Keratinocyte (primary cell): ENCODE results near the gene GPR176. TPM values are rescaled to one million over a fixed set of nuclear protein-coding genes. Genes with fewer than 3 reads are reported as not detected.

Source experiments
- DNase-seq: peaks from one replicate; pipeline ENCODE4 v3.0.0-alpha.2; 2011; ENCODE audit warnings: low read depth, missing footprints, low spot score
- FAIRE-seq: peaks from 2 replicates; lab custom pipeline; 2011; peaks lifted over from hg19 to GRCh38; lab: Jason Lieb, UNC
- H2AFZ ChIP-seq: 2 replicates; pipeline ENCODE4 v1.6.0; 2012; ENCODE audit warnings: low read length, control low read depth, inconsistent platforms; ENCODE audit not compliant: control insufficient read depth
- H3K27ac ChIP-seq: 2 replicates; pipeline ENCODE4 v1.5.1; 2011; ENCODE audit warnings: low read length; ENCODE audit not compliant: control insufficient read depth, insufficient read depth
- H3K27me3 ChIP-seq: 3 replicates; pipeline ENCODE4 v1.6.0; 2011; ENCODE audit warnings: low read length; ENCODE audit not compliant: control insufficient read depth, insufficient read depth; ENCODE audit errors: extremely low read depth
- H3K36me3 ChIP-seq, 2 experiments: 2 replicates in 1 of 2; 3 replicates in 1 of 2; pipeline ENCODE4 v1.5.1; 2011; ENCODE audit warnings: low read length in 2 of 2, mild to moderate bottlenecking in 1 of 2; ENCODE audit not compliant: control insufficient read depth in 2 of 2, insufficient read depth in 2 of 2; ENCODE audit errors: extremely low read depth in 1 of 2
- H3K4me1 ChIP-seq: 3 replicates; pipeline ENCODE4 v1.5.1; 2011; ENCODE audit warnings: low read length; ENCODE audit not compliant: control insufficient read depth, insufficient read depth; ENCODE audit errors: extremely low read depth
- H3K4me2 ChIP-seq: 3 replicates; pipeline ENCODE4 v1.6.0; 2011; ENCODE audit warnings: low read depth, low read length; ENCODE audit not compliant: control insufficient read depth, insufficient read depth; ENCODE audit errors: extremely low read depth
- H3K4me3 ChIP-seq, 3 experiments: fragments of 200-600 bp in 1 of 3; sonication (generic) in 1 of 3; 2 replicates in 2 of 3; 3 replicates in 1 of 3; pipeline ENCODE4 v1.5.1; 2011 to 2016; ENCODE audit warnings: low read length in 3 of 3, mild to moderate bottlenecking in 3 of 3, control low read depth in 2 of 3, inconsistent platforms in 1 of 3, low read depth in 1 of 3, mixed read lengths in 1 of 3, mixed run types in 1 of 3, moderate library complexity in 1 of 3; ENCODE audit not compliant: control insufficient read depth in 2 of 3, insufficient read depth in 2 of 3; ENCODE audit errors: extremely low read depth in 1 of 3
- H3K79me2 ChIP-seq: 2 replicates; pipeline ENCODE4 v1.6.0; 2012; ENCODE audit warnings: low read length; ENCODE audit not compliant: control insufficient read depth, insufficient read depth
- H3K9ac ChIP-seq: 3 replicates; pipeline ENCODE4 v1.6.0; 2011; ENCODE audit warnings: low read length; ENCODE audit not compliant: control insufficient read depth, insufficient read depth; ENCODE audit errors: extremely low read depth
- H3K9me1 ChIP-seq: 3 replicates; pipeline ENCODE4 v1.6.0; 2011; ENCODE audit warnings: low read length; ENCODE audit not compliant: control insufficient read depth, insufficient read depth; ENCODE audit errors: extremely low read depth
- H3K9me3 ChIP-seq: 2 replicates; pipeline ENCODE4 v1.5.1; 2012; ENCODE audit warnings: low read depth, low read length; ENCODE audit not compliant: control insufficient read depth
- H4K20me1 ChIP-seq: 3 replicates; pipeline ENCODE4 v1.6.0; 2011; ENCODE audit warnings: low read length; ENCODE audit not compliant: control insufficient read depth, insufficient read depth; ENCODE audit errors: extremely low read depth
- EZH2 ChIP-seq: IDR thresholded peaks from one replicate; pipeline ENCODE4 v1.6.1; 2012; ENCODE audit warnings: inconsistent platforms, mild to moderate bottlenecking, low read length, moderate library complexity
- dilution Hi-C: fragments of 300-500 bp; cut with MboI; formaldehyde crosslinking; loops from one replicate; pipeline ENCODE4 v1.7.0; 2020; ENCODE audit warnings: low sequenced_read_pairs; ENCODE audit not compliant: extremely low pct_ligation_motif_present
- polyA plus RNA-seq, 5 experiments: library from polyadenylated mRNA; depleted of rRNA in 3 of 5; stranded (reverse) in 3 of 5; stranded (forward) in 1 of 5; unstranded in 1 of 5; fragments of >200 nt; gene quantifications; 1 replicate in 1 of 5; 2 replicates in 3 of 5; 3 replicates in 1 of 5; pipeline versions ENCODE4 v1.2.1 to v1.2.3, GENCODE V29; 2011 to 2012; ENCODE audit warnings: missing spikeins in 2 of 5, low read depth in 1 of 5, low replicate concordance in 1 of 5
- TF ChIP-seq, protein P1 (sequence below), 3 experiments: IDR thresholded peaks in 1 of 3; conservative IDR thresholded peaks in 1 of 3; optimal IDR thresholded peaks in 1 of 3; 2 replicates in 2 of 3; 3 replicates in 1 of 3; pipeline versions ENCODE3 to v1.5.1; 2011; ENCODE audit warnings: low read length in 3 of 3, mild to moderate bottlenecking in 3 of 3, moderate library complexity in 2 of 3, control low read depth in 1 of 3, inconsistent platforms in 1 of 3; ENCODE audit not compliant: insufficient read depth in 2 of 3; ENCODE audit errors: extremely low read depth in 1 of 3

GPR176 gene
- polyA plus RNA-seq, 1 donor (not counting 4 experiments of a cell fraction or from before 2014, with no cell fraction given): 12.5 TPM

DNA sequence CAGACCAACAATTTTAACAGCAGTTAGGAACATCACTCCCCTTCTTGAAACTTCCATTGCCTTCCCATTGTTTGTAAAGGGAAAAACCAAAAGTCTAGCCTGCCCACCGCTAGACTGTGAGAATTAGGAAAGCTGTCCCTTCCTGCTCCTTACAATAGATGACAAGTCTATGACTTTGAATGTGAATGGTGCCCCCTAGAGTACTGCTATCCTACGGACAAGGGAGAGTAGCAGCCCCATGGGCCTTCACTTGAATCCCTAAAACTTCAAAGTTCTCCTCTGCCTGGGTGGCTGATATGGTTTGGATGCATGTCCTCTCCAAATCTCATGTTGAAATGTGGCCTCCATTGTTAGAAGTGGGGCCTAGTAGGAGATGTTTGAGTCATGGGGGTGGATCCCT is 96.4 kb downstream of the GPR176 start:
- no peak overlapping the region for H3K4me3 ChIP-seq
- H3K9ac ChIP-seq: no peak overlapping the region
- no peak for FAIRE-seq
- dilution Hi-C loops: loop anchor here (25.0 kb wide), 1 partner anchor 89 kb away; the partner anchor contains the start of gene GPR176
- no peaks in the 10 kb centered on the region for H3K79me2 ChIP-seq
- H3K36me3 ChIP-seq: no peaks in the 10 kb centered on the region
- no peaks in the 10 kb centered on the region for H3K9me1 ChIP-seq
- H3K27ac ChIP-seq: no peak overlapping the region
- DNase-seq: no peak
- no peak overlapping the region for H3K4me2 ChIP-seq
- no peak overlapping the region for H2AFZ ChIP-seq
- no peaks in the 10 kb centered on the region for H4K20me1 ChIP-seq
- H3K27me3 ChIP-seq: no peaks in the 10 kb centered on the region
- no peaks in the 10 kb centered on the region for H3K4me1 ChIP-seq
- no peaks in the 10 kb centered on the region for H3K9me3 ChIP-seq
- no peak for TF ChIP-seq EZH2
- TF ChIP-seq, protein P1, sequence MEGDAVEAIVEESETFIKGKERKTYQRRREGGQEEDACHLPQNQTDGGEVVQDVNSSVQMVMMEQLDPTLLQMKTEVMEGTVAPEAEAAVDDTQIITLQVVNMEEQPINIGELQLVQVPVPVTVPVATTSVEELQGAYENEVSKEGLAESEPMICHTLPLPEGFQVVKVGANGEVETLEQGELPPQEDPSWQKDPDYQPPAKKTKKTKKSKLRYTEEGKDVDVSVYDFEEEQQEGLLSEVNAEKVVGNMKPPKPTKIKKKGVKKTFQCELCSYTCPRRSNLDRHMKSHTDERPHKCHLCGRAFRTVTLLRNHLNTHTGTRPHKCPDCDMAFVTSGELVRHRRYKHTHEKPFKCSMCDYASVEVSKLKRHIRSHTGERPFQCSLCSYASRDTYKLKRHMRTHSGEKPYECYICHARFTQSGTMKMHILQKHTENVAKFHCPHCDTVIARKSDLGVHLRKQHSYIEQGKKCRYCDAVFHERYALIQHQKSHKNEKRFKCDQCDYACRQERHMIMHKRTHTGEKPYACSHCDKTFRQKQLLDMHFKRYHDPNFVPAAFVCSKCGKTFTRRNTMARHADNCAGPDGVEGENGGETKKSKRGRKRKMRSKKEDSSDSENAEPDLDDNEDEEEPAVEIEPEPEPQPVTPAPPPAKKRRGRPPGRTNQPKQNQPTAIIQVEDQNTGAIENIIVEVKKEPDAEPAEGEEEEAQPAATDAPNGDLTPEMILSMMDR (optimal IDR thresholded peaks at IDR 0.05 in 1 of 3, IDR thresholded peaks at IDR 0.05 in 1 of 3, conservative IDR thresholded peaks at IDR 0.05 in 1 of 3; ENCODE audit: extremely low read depth in 1 of 3, insufficient read depth in 2 of 3, low read length in 3 of 3): no peak

DNA sequence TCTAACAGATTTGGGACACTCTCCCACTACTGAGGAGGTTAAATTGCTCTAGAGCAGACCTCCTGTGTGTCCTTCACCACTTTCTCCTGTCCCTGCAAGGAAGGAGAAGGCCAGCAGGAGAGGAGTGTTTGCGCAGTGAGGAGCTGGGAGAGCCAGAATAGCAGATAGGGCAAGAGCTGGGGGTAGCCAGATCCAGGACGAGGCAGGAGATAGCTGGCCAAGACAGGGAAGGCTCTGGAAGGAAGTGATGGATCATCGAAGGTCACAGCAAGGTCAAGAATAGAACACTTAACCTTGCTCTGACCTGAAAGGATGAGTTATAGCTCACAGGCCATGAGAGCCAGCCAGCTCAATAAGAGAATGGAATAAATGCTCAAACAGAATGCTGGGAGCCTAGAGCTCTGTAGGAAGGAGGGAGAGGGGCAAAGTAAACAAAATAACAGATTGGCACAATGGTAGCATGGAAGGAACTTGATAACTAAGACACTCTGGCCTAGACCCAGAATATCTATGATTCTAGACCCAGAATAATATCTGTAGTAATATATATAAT is 99.9 kb downstream of the GPR176 start:
- Histone ChIP-seq H3K9me3 (no peaks in the 10 kb centered on the region), H3K27me3 (no peaks in the 10 kb centered on the region), H3K4me1 (no peaks in the 10 kb centered on the region), H3K36me3 (no peaks in the 10 kb centered on the region), H3K27ac (no peak overlapping the region), H3K79me2 (no peaks in the 10 kb centered on the region), H3K4me2 (no peak overlapping the region), H3K4me3 (no peak overlapping the region), H2AFZ (no peak overlapping the region), H3K9ac (no peak overlapping the region), H4K20me1 (no peaks in the 10 kb centered on the region), H3K9me1 (no peaks in the 10 kb centered on the region)
- no peak for DNase-seq
- dilution Hi-C loops: loop anchor here (25.0 kb wide), 1 partner anchor 92 kb away; the partner anchor contains the start of gene GPR176
- FAIRE-seq: no peak
- TF ChIP-seq EZH2: no peak
- TF ChIP-seq, protein P1 (optimal IDR thresholded peaks at IDR 0.05 in 1 of 3, IDR thresholded peaks at IDR 0.05 in 1 of 3, conservative IDR thresholded peaks at IDR 0.05 in 1 of 3; ENCODE audit: extremely low read depth in 1 of 3, insufficient read depth in 2 of 3, low read length in 3 of 3): no peak
